K562 (cell line): Measurements from ENCODE around the gene ODC1. TPM values are rescaled to one million over a fixed set of nuclear protein-coding genes. Genes with fewer than 3 reads are reported as not detected.

Experiments
- C11orf30 ChIP-seq: fragments of 450-650 bp; IDR thresholded peaks from 2 replicates; pipeline ENCODE4 v1.6.1; 2016; ENCODE audit warnings: low read depth, mild to moderate bottlenecking
- CBFA2T2 ChIP-seq: fragments of 450-650 bp; conservative IDR thresholded peaks from 2 replicates; pipeline ENCODE4 v1.6.1; 2017; ENCODE audit warnings: mild to moderate bottlenecking
- ESRRA ChIP-seq: fragments of 450-650 bp; IDR thresholded peaks from 2 replicates; pipeline ENCODE4 v1.6.1; 2014; ENCODE audit warnings: low read depth, mild to moderate bottlenecking, moderate library complexity, borderline replicate concordance
- FOXA1 ChIP-seq: fragments of 450-650 bp; IDR thresholded peaks from 2 replicates; pipeline ENCODE4 v1.6.1; 2016; ENCODE audit warnings: mild to moderate bottlenecking, borderline replicate concordance
- FOXA3 ChIP-seq, 2 experiments: fragments of 450-650 bp in 1 of 2; sonication (generic) in 1 of 2; formaldehyde crosslinking; IDR thresholded peaks in 1 of 2; conservative IDR thresholded peaks in 1 of 2; 2 replicates each; pipeline versions ENCODE4 v1.4.0 to v1.8.0; 2020 to 2022; ENCODE audit warnings: mild to moderate bottlenecking in 2 of 2, missing genetic modification reagents in 1 of 2
- FOXK2 ChIP-seq, 2 experiments: fragments of 450-650 bp; IDR thresholded peaks in 1 of 2; conservative IDR thresholded peaks in 1 of 2; 2 replicates each; pipeline ENCODE4 v1.6.1; 2016; ENCODE audit warnings: low read depth in 2 of 2, mild to moderate bottlenecking in 1 of 2
- FUS ChIP-seq: fragments of 200-400 bp; formaldehyde crosslinking; optimal IDR thresholded peaks from 2 replicates; pipeline ENCODE3; 2017; ENCODE audit warnings: low read depth, low read length
- KHSRP ChIP-seq: fragments of 450-650 bp; IDR thresholded peaks from 2 replicates; pipeline ENCODE4 v1.6.1; 2017
- L3MBTL2 ChIP-seq: fragments of 450-650 bp; IDR thresholded peaks from 2 replicates; pipeline ENCODE4 v1.6.1; 2016; ENCODE audit warnings: mild to moderate bottlenecking, moderate library complexity
- NFXL1 ChIP-seq: fragments of 450-650 bp; formaldehyde crosslinking; IDR thresholded peaks from 2 replicates; pipeline ENCODE4 v1.4.0; 2021; ENCODE audit warnings: mild to moderate bottlenecking
- SMAD4 ChIP-seq: fragments of 250-450 bp; sonication (Bioruptor Pico); conservative IDR thresholded peaks from 2 replicates; pipeline ENCODE4 v1.8.0; 2021; ENCODE audit warnings: inconsistent platforms, mild to moderate bottlenecking, moderate library complexity
- SMARCA5 ChIP-seq: fragments of 450-650 bp; IDR thresholded peaks from 2 replicates; pipeline ENCODE4 v1.6.1; 2016
- SMC3 ChIP-seq: conservative IDR thresholded peaks from 2 replicates; pipeline ENCODE4 v1.6.1; 2011; ENCODE audit warnings: low read depth, low read length, improper control_type of control experiment; ENCODE audit not compliant: insufficient read depth
- TBP ChIP-seq: optimal IDR thresholded peaks from 2 replicates; pipeline ENCODE3; 2011; ENCODE audit warnings: low read depth, low read length, improper control_type of control experiment
- TCF7L2 ChIP-seq: fragments of 150-350 bp; IDR thresholded peaks from 2 replicates; pipeline ENCODE4 v1.6.1; 2016; ENCODE audit warnings: low read depth, mild to moderate bottlenecking, low read length, moderate library complexity
- WHSC1 ChIP-seq: IDR thresholded peaks from one replicate; pipeline ENCODE4 v1.6.1; 2012; ENCODE audit warnings: low read length, control low read depth, inconsistent platforms
- ZNF174 ChIP-seq: fragments of 250-450 bp; sonication (Bioruptor Pico); IDR thresholded peaks from 2 replicates; pipeline ENCODE4 v1.4.0; 2020; ENCODE audit warnings: mild to moderate bottlenecking
- ZNF444 ChIP-seq: fragments of 250-450 bp; sonication (Bioruptor Pico); IDR thresholded peaks from 2 replicates; pipeline ENCODE4 v1.4.0; 2020; ENCODE audit warnings: mild to moderate bottlenecking, moderate library complexity
- ZNF76 ChIP-seq: fragments of 250-450 bp; sonication (Bioruptor Pico); IDR thresholded peaks from 2 replicates; pipeline ENCODE4 v1.4.0; 2020; ENCODE audit warnings: mild to moderate bottlenecking, moderate library complexity, borderline replicate concordance
- polyA plus RNA-seq, 8 experiments: library from polyadenylated mRNA; depleted of rRNA in 4 of 8; stranded (reverse) in 5 of 8; unstranded in 3 of 8; fragments of >200 nt; fragmentation: Nextera tagmentation in 2 of 8; fragmentation: Illumina TruSeq in 1 of 8; extraction: Ambion mirVana in 2 of 8; extraction: Trizol in 1 of 8; gene quantifications; 2 replicates each; pipeline versions ENCODE4 v1.2.1 to v1.2.3, GENCODE V29; 2011 to 2014; ENCODE audit warnings: inconsistent platforms in 1 of 8, missing spikeins in 1 of 8
- total RNA-seq, 7 experiments: library from RNA; depleted of rRNA in 6 of 7; stranded (reverse); fragments of >200 nt in 6 of 7; fragmentation: Illumina TruSeq in 2 of 7; extraction: Trizol in 2 of 7; gene quantifications; 2 replicates each; pipeline versions ENCODE4 v1.2.1 to v1.2.3, GENCODE V29; 2011 to 2021; ENCODE audit warnings: low replicate concordance in 1 of 7
- TF ChIP-seq, protein P1 (sequence below): fragments of 200-800 bp; sonication (Bioruptor generic); IDR thresholded peaks from 2 replicates; pipeline ENCODE4 v1.6.1; 2016; ENCODE audit warnings: missing genetic modification characterization, missing compliant biosample characterization
- TF ChIP-seq, protein P2 (sequence below): sonication (generic); formaldehyde crosslinking; IDR thresholded peaks from 2 replicates; pipeline ENCODE4 v1.8.0; 2022; ENCODE audit warnings: mild to moderate bottlenecking, low read depth, missing genetic modification reagents
- TF ChIP-seq, protein P3 (sequence below): fragments of 250-450 bp; sonication (Bioruptor Pico); IDR thresholded peaks from 2 replicates; pipeline ENCODE4 v1.8.0; 2021; ENCODE audit warnings: borderline replicate concordance, mild to moderate bottlenecking, moderate library complexity; ENCODE audit not compliant: poor library complexity, severe bottlenecking
- TF ChIP-seq, protein P4 (sequence below): sonication (generic); formaldehyde crosslinking; IDR thresholded peaks from 2 replicates; pipeline ENCODE4 v1.8.0; 2022; ENCODE audit warnings: missing genetic modification reagents, mild to moderate bottlenecking, moderate library complexity, borderline replicate concordance

The ODC1 gene
- total and polyA plus RNA-seq, 9 of the 15 experiments (the other 6 are each of a cell fraction or from before 2014, with no cell fraction given), result 142 to 563 (median 457) TPM

DNA sequence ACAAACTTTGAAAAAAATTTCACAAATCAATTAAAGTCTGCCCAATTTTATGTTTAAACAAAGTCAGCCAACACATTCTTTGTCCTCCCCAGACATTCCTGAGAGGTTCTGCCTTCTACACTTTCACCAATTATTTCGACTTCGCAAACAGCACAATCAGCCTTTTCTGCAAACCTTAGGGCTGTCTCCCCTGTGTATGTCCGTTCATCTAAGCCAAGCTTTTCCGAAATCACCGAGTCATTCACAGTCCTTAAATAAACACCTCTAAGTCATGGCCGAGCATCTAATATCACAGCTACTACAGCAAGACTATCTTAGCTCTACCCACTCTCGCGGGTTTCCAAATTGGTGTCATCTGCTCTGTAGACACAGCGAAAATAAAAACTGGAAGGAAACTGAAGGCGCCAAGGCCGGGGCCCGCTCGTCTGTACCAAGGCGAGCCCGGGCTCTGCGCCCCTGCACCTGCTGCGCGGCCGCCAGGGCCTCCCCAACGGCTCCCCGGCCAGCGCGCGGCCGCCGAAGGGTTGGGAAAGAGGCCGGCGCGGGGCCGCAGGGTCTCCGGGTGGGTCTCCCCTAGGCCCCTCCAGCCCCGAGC lies 730 bp downstream of the ODC1 start (continued):
- TF ChIP-seq, protein P1, sequence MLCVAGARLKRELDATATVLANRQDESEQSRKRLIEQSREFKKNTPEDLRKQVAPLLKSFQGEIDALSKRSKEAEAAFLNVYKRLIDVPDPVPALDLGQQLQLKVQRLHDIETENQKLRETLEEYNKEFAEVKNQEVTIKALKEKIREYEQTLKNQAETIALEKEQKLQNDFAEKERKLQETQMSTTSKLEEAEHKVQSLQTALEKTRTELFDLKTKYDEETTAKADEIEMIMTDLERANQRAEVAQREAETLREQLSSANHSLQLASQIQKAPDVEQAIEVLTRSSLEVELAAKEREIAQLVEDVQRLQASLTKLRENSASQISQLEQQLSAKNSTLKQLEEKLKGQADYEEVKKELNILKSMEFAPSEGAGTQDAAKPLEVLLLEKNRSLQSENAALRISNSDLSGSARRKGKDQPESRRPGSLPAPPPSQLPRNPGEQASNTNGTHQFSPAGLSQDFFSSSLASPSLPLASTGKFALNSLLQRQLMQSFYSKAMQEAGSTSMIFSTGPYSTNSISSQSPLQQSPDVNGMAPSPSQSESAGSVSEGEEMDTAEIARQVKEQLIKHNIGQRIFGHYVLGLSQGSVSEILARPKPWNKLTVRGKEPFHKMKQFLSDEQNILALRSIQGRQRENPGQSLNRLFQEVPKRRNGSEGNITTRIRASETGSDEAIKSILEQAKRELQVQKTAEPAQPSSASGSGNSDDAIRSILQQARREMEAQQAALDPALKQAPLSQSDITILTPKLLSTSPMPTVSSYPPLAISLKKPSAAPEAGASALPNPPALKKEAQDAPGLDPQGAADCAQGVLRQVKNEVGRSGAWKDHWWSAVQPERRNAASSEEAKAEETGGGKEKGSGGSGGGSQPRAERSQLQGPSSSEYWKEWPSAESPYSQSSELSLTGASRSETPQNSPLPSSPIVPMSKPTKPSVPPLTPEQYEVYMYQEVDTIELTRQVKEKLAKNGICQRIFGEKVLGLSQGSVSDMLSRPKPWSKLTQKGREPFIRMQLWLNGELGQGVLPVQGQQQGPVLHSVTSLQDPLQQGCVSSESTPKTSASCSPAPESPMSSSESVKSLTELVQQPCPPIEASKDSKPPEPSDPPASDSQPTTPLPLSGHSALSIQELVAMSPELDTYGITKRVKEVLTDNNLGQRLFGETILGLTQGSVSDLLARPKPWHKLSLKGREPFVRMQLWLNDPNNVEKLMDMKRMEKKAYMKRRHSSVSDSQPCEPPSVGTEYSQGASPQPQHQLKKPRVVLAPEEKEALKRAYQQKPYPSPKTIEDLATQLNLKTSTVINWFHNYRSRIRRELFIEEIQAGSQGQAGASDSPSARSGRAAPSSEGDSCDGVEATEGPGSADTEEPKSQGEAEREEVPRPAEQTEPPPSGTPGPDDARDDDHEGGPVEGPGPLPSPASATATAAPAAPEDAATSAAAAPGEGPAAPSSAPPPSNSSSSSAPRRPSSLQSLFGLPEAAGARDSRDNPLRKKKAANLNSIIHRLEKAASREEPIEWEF (CRISPR knock-in tag), result no peak
- no peak for TF ChIP-seq ESRRA
- peak; percentile 64 for TF ChIP-seq C11orf30
- TF ChIP-seq FOXA3 (CRISPR knock-in tag; conservative IDR thresholded peaks at IDR 0.05 in 1 of 2, IDR thresholded peaks at IDR 0.05 in 1 of 2), result peak; percentile 17 to 51; a peak in 2 of 4 replicates
- TF ChIP-seq L3MBTL2, result no peak
- no peak for TF ChIP-seq SMAD4 (CRISPR knock-in tag)
- no peak for TF ChIP-seq TCF7L2
- TF ChIP-seq SMC3, result no peak
- TF ChIP-seq SMARCA5, result no peak
- TF ChIP-seq WHSC1, result no peak
- TF ChIP-seq CBFA2T2, result no peak
- TF ChIP-seq, protein P2, sequence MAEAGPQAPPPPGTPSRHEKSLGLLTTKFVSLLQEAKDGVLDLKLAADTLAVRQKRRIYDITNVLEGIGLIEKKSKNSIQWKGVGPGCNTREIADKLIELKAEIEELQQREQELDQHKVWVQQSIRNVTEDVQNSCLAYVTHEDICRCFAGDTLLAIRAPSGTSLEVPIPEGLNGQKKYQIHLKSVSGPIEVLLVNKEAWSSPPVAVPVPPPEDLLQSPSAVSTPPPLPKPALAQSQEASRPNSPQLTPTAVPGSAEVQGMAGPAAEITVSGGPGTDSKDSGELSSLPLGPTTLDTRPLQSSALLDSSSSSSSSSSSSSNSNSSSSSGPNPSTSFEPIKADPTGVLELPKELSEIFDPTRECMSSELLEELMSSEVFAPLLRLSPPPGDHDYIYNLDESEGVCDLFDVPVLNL, result no peak
- TF ChIP-seq, protein P3, sequence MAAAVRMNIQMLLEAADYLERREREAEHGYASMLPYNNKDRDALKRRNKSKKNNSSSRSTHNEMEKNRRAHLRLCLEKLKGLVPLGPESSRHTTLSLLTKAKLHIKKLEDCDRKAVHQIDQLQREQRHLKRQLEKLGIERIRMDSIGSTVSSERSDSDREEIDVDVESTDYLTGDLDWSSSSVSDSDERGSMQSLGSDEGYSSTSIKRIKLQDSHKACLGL (CRISPR knock-in tag), result no peak
- no peak for TF ChIP-seq KHSRP
- no peak for TF ChIP-seq NFXL1 (CRISPR knock-in tag)
- TF ChIP-seq FUS, result no peak
- peak in 1 of 2 experiments; percentile 47; a peak in 2 of 4 replicates for TF ChIP-seq FOXK2 (conservative IDR thresholded peaks at IDR 0.05 in 1 of 2, IDR thresholded peaks at IDR 0.05 in 1 of 2; ENCODE audit: low read depth in 2 of 2)
- no peak for TF ChIP-seq TBP
- TF ChIP-seq, protein P4, sequence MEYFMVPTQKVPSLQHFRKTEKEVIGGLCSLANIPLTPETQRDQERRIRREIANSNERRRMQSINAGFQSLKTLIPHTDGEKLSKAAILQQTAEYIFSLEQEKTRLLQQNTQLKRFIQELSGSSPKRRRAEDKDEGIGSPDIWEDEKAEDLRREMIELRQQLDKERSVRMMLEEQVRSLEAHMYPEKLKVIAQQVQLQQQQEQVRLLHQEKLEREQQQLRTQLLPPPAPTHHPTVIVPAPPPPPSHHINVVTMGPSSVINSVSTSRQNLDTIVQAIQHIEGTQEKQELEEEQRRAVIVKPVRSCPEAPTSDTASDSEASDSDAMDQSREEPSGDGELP (CRISPR knock-in tag), result no peak; the same call in 1 of the 2 replicates
- TF ChIP-seq FOXA1, result no peak
- TF ChIP-seq ZNF174 (CRISPR knock-in tag), result no peak
- TF ChIP-seq ZNF444 (CRISPR knock-in tag), result no peak
- no peak for TF ChIP-seq ZNF76 (CRISPR knock-in tag)
